Lung microvascular endothelial cell (primary cell): ENCODE data around the gene SRD5A1. TPM values are rescaled to one million over a fixed set of nuclear protein-coding genes. Genes with fewer than 3 reads are reported as not detected.
"Not testable (repeated sequence)": the region's sequence is repeated elsewhere in the genome, so short reads cannot be mapped to it uniquely, and the experiment has no call there.

Experiments
- DNase-seq, 2 donors: peaks; one replicate each; pipeline versions ENCODE4 v3.0.0 to v3.0.0-alpha.2; 2010; ENCODE audit warnings: low read depth in 2 of 2
- total RNA-seq: library from RNA; depleted of rRNA; stranded (reverse); fragments of >200 nt; gene quantifications from 2 replicates; pipeline ENCODE4 v1.2.1, GENCODE V29; 2014

Gene SRD5A1
- total RNA-seq, 1 donor from 2014 or later = 3.6 TPM

GRCh38 chr5:6644794-6645241, 11.6 kb downstream of the SRD5A1 start:
- DNase-seq = peak in 1 of 2 donors; percentile 62

DNA sequence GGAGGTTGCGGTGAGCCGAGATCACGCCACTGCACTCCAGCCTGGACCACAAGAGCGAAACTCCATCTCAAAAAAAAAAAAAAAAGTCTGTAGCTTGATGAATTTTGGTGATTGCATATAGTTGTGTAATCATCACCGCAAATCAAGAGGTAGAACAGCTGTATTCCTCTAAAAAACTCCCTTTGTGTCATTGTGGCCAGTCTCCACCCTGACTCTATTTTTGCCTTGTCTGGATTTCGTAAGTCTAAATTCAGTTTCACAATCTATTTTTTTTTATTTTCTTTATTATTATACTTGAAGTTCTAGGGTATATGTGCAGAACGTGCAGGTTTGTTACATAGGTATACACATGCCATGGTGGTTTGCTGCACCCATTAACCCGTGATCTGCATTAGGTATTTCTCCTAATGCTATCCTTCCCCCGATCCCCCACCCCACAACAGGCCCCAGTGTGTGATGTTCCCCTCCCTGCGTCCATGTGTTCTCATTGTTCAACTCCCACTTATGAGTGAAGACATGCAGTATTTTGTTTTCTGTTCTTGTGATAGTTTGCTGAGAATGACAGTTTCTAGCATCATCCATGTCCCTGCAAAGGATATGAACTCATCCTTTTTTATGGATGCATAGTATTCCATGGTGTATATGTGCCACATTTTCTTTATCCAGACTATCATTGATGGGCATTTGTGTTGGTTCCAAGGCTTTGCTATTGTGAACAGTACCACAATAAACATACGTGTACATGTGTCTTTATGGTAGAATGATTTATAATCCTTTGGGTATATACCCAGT, 12.5 kb downstream of the SRD5A1 start:
- not testable (repeated sequence) for DNase-seq

DNA sequence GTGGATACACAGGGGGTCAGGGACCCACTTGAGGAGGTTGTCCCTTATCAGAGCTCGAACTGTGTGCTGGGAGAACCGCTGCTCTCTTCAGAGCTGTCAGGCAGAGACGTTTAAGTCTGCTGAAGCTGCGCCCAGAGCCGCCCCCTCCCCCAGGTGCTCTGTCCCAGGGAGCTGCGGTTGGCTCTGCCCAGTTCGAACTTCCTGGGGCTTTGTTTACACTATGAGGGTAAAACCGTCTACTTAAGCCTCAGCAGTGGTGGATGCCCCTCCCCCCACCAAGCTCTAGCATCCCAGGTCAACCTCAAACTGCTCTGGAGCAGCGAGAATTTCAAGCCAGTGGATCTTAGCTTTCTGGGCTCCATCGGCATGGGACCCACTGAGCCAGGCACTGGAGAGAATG, 15.9 kb downstream of the SRD5A1 start:
- no peak for DNase-seq

GRCh38 chr5:6649681-6650080, 16.4 kb downstream of the SRD5A1 start:
- no peak for DNase-seq

GRCh38 chr5:6652025-6652424, 18.8 kb downstream of the SRD5A1 start:
- DNase-seq = no peak

DNA sequence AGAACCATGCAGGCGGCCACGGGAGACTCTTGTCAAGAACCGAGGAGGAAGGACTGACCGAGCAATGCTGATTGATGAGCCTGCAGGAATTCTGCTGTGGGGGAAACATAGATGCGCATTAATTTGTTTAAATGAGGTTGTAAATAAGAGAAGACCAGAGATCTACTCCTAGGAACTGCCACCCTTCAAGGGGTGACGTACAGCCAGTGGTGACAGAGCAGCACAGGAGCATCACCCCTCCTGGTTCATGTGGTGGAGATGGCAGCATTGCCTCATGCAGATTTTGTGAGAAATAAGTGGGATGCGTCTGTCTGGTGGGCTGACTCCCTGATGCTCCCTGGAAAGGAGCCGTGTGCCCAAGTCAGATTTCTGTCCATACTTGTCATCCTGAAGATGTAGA, 22.2 kb downstream of the SRD5A1 start:
- DNase-seq = no peak

DNA sequence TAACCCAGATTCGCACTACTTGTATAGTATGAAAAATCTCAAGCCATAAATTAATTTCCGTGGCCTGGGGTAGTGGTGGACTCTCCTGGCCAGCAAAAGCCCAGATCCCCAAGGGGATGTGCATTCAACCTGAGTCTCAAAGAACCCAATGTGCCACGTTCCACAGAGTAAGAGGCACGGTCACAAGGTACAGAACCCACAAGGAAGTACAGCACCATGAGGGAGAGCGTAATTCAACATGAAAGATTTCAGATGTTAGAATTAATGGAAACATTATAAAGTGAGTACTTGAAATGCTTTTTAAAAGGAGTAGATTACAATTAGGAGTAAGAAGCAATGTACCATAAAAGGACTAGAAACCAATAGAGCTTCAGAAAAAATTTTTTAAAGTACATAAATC, 23.4 kb downstream of the SRD5A1 start:
- peak in 1 of 2 donors; percentile 33 for DNase-seq

GRCh38 chr5:6659941-6660684, 26.9 kb downstream of the SRD5A1 start:
- DNase-seq = no peak

GRCh38 chr5:6660688-6661087, 27.4 kb downstream of the SRD5A1 start:
- no peak for DNase-seq

GRCh38 chr5:6666762-6667161, 33.5 kb downstream of the SRD5A1 start:
- no peak for DNase-seq

DNA sequence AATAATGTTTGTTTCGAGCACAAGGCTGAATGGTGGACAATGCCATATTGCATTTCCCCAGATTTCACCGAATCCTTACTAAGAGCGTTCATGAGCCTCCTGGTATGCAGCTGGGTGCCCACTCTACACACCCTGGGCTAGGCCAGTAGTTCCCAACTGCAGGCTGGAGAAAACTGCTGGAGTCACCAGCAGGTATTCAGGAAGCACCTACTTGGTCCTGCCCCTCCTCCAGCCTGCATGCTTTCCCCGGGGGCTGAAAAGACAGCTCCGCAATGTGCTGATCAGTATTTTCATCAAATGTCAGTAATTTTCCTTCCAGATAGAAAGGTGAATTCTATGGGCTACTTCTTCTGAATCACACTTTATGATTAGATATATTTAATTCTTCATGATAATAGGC, 34.4 kb downstream of the SRD5A1 start:
- no peak for DNase-seq

DNA sequence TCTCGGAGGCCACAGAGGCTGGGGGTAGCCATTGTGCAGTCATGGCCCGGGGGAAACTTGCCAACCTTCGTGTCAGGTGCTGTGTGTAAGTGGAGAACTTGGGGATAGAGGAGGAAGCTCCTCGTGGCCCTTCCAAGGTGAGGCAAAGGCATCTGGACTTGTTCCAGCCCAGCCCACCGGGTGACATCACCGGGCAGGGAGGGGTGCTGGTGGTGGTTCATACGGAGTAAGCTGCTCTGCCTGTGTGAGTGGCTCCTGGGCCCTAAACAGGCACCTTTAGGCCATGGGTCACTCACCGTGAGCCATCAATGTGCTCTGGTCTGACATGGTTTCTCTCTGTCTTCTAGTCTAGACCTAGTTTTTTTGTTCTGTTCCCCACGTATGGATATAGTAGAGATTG, 35.5 kb downstream of the SRD5A1 start:
- DNase-seq = not testable (repeated sequence)

GRCh38 chr5:6673031-6673430, 39.8 kb downstream of the SRD5A1 start:
- peak in 1 of 2 donors; percentile 80 for DNase-seq

GRCh38 chr5:6673963-6674362, 40.7 kb downstream of the SRD5A1 start:
- DNase-seq = no peak

DNA sequence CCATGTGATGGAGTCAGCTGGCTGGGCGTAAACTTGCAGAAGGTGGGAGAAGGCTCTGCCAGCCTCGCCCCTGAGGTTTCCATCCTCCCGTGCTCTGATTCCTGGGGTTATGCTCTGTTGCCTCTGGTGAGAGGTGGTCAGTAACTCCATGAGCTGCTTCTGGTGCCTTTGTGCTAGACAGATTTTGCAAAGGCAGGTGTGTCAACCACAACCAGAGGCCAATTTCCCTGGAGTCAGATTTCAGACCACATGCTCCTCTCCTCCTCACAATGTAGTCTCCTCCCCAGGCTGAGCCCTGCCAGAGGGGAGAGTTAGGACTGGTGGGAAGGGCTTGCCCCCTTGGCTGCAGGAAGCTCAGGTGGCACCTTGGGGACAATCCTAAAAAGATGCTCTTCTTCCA, 41.2 kb downstream of the SRD5A1 start:
- DNase-seq = no peak

- no peak for DNase-seq
These were observed 41.6 kb downstream of the SRD5A1 start for GRCh38 chr5:6674886-6675285.

DNA sequence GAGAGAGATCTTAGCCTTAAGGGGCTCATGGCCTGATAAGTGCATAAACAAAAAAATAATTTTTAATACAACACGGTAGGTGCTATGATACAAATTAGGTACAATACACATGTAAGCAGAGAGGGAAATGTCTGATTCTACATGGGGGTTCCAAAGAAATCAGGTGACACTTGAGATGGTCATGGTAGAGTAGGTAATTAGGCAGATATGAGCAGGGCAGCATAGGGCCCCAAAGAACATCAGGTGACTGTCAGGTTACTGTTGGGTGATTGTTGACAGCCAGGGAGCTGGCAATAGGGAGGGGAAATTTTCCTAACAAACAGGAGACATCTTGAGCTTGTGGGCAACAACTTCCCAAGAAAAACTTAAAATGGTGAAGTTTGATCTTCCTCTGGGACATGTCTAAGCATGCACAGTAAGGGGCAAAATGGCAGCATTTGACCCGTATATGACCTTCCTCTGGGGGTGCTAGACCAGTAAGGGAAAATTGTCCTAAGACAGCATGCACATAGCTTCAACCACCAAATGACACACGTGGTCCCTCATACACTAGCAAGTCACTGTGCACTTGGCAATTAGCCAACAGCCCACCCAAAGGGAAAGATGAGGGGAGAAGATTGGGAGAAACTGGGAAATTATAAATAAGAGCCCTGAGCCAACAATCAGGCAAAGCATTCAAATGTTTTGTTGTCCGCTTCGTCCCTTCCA, 42.7 kb downstream of the SRD5A1 start:
- no peak for DNase-seq

DNA sequence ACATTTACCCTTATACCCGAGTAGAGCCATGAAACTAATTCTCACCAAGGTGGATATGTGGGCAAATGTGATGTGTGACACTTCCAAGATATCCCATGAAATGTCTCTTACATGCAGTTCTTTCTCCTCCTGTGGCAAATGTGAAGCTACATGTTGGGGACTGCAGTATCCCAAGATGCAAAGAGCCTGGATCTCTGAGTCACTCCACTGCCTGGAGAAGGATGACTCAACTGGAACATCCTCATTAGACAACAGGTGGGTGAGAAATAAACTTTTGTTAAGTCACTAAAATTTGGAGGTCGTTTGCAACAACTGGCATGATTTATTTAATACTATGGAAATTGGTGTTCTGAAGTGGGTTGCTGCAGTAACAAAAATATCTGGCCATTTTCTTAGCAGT, 43.5 kb downstream of the SRD5A1 start:
- no peak for DNase-seq

GRCh38 chr5:6678385-6678784, 45.1 kb downstream of the SRD5A1 start:
- DNase-seq = no peak

- no peak for DNase-seq
These were observed 47.7 kb downstream of the SRD5A1 start for GRCh38 chr5:6680922-6681321.

DNA sequence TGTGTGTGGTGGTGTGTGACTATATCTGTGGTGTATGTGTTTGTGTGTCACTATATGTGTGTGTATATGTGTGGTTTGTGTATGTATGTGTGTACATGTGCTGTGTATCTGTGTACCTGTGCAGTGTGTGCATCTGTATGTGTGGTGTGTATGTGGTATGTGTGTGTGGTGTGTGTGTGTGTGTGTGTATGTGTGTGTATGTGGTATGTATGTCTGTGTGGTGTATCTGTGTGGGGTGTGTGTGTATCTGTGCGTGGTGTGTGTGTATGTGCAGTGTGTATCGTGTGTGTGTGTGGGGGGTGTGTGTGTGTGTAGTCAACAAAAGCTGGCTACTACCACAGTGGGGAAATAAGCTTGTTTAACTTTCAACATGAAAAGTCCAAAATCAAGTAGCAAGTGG, 48.4 kb downstream of the SRD5A1 start:
- no peak for DNase-seq

DNA sequence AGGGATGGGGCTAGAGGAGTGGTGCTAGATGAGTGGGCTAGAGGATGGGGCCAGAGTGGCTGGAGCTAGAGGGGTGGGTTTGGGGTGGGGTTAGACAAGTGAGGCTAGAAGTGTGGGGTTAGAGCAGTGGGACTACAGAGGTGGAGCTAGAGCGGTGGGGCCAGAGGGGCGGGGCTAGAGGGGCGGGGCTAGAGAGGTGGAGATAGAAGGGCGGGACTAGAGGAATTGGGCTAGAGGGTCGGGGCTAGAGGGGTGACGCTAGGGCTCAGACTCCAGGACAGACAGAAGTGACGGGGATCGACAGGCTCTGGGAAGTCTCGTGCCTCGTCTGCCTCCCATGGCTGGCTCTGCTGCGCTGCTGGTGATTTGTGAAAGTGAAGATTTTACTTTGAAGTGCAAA, 49.0 kb downstream of the SRD5A1 start:
- no peak for DNase-seq
